Mononuclear cell (primary cell): ENCODE results near the gene NOTCH2. TPM values are rescaled to one million over a fixed set of nuclear protein-coding genes. Genes with fewer than 3 reads are reported as not detected.

Experiments
- H3K27me3 ChIP-seq: 2 replicates; pipeline ENCODE4 v1.6.0; 2011; ENCODE audit warnings: low read length, control low read depth; ENCODE audit not compliant: insufficient read depth
- H3K4me1 ChIP-seq: 2 replicates; pipeline ENCODE4 v1.5.1; 2011; ENCODE audit warnings: mild to moderate bottlenecking, low read length, control low read depth; ENCODE audit not compliant: insufficient read depth
- H3K4me3 ChIP-seq: 2 replicates; pipeline ENCODE4 v1.5.1; 2011; ENCODE audit warnings: mild to moderate bottlenecking, low read length, moderate library complexity
- H3K9me3 ChIP-seq: 2 replicates; pipeline ENCODE4 v1.5.1; 2011; ENCODE audit warnings: low read depth, mild to moderate bottlenecking, control low read depth, low read length
- total RNA-seq: library from RNA; depleted of rRNA; stranded (reverse); fragments of >200 nt; gene quantifications from one replicate; pipeline ENCODE4 v1.2.3, GENCODE V29; 2012

Gene NOTCH2
- total RNA-seq, 1 donor: 72.8 TPM

- no peak overlapping the region for H3K4me3 ChIP-seq
- H3K9me3 ChIP-seq: no peaks in the 10 kb centered on the region
- no peaks in the 10 kb centered on the region for H3K27me3 ChIP-seq
- no peaks in the 10 kb centered on the region for H3K4me1 ChIP-seq
These were observed 174.4 kb downstream of the NOTCH2 start for GRCh38 chr1:119895102-119895501.

- H3K4me1 ChIP-seq: no peaks in the 10 kb centered on the region
- no peak overlapping the region for H3K4me3 ChIP-seq
- H3K9me3 ChIP-seq: peaks cover under 1% of the 10 kb centered on the region
- H3K27me3 ChIP-seq: peaks cover under 1% of the 10 kb centered on the region
These were observed 175.4 kb downstream of the NOTCH2 start for GRCh38 chr1:119893827-119894700.

GRCh38 chr1:119893238-119893791, 176.1 kb downstream of the NOTCH2 start:
- Histone ChIP-seq H3K9me3 (peaks cover 8% of the 10 kb centered on the region), H3K4me3 (no peak overlapping the region), H3K4me1 (no peaks in the 10 kb centered on the region), H3K27me3 (peaks cover 5% of the 10 kb centered on the region)

- H3K27me3 ChIP-seq: peaks cover 6% of the 10 kb centered on the region
- H3K9me3 ChIP-seq: peaks cover 13% of the 10 kb centered on the region
- H3K4me1 ChIP-seq: no peaks in the 10 kb centered on the region
- H3K4me3 ChIP-seq: no peak overlapping the region
These were observed 178.1 kb downstream of the NOTCH2 start for GRCh38 chr1:119891386-119891785.

GRCh38 chr1:119888476-119888875, 181.0 kb downstream of the NOTCH2 start:
- peaks cover 19% of the 10 kb centered on the region for H3K4me1 ChIP-seq
- peaks cover 13% of the 10 kb centered on the region for H3K9me3 ChIP-seq
- H3K4me3 ChIP-seq: no peak overlapping the region
- peaks cover 6% of the 10 kb centered on the region for H3K27me3 ChIP-seq

GRCh38 chr1:119887427-119887826, 182.0 kb downstream of the NOTCH2 start:
- Histone ChIP-seq H3K27me3 (peaks cover 6% of the 10 kb centered on the region), H3K4me1 (peaks cover 28% of the 10 kb centered on the region), H3K9me3 (peaks cover 13% of the 10 kb centered on the region), H3K4me3 (no peak overlapping the region)

GRCh38 chr1:119885903-119886783, 183.3 kb downstream of the NOTCH2 start:
- H3K9me3 ChIP-seq: peaks cover 13% of the 10 kb centered on the region
- peaks cover 6% of the 10 kb centered on the region for H3K27me3 ChIP-seq
- H3K4me3 ChIP-seq: no peak overlapping the region
- peaks cover 35% of the 10 kb centered on the region for H3K4me1 ChIP-seq

GRCh38 chr1:119884711-119885110, 184.8 kb downstream of the NOTCH2 start:
- Histone ChIP-seq H3K4me3 (no peak overlapping the region), H3K4me1 (peaks cover 35% of the 10 kb centered on the region), H3K27me3 (peaks cover 6% of the 10 kb centered on the region), H3K9me3 (peaks cover 13% of the 10 kb centered on the region)

- Histone ChIP-seq H3K4me1 (peaks cover 35% of the 10 kb centered on the region), H3K27me3 (peaks cover 3% of the 10 kb centered on the region), H3K4me3 (no peak overlapping the region), H3K9me3 (peaks cover 10% of the 10 kb centered on the region)
These were observed 185.6 kb downstream of the NOTCH2 start for GRCh38 chr1:119883826-119884225.

- Histone ChIP-seq H3K27me3 (no peaks in the 10 kb centered on the region), H3K9me3 (no peaks in the 10 kb centered on the region), H3K4me3 (no peak overlapping the region), H3K4me1 (peaks cover 35% of the 10 kb centered on the region)
These were observed 187.1 kb downstream of the NOTCH2 start for GRCh38 chr1:119882132-119883049.

GRCh38 chr1:119879510-119880434, 189.7 kb downstream of the NOTCH2 start:
- Histone ChIP-seq H3K9me3 (no peaks in the 10 kb centered on the region), H3K4me3 (no peak overlapping the region), H3K27me3 (no peaks in the 10 kb centered on the region), H3K4me1 (peaks cover 28% of the 10 kb centered on the region)

GRCh38 chr1:119878171-119878570, 191.3 kb downstream of the NOTCH2 start:
- Histone ChIP-seq H3K27me3 (no peaks in the 10 kb centered on the region), H3K4me1 (peaks cover 12% of the 10 kb centered on the region), H3K9me3 (no peaks in the 10 kb centered on the region), H3K4me3 (no peak overlapping the region)

GRCh38 chr1:119874186-119874585, 195.3 kb downstream of the NOTCH2 start:
- Histone ChIP-seq H3K4me3 (no peak overlapping the region), H3K4me1 (peaks cover 3% of the 10 kb centered on the region), H3K9me3 (no peaks in the 10 kb centered on the region), H3K27me3 (no peaks in the 10 kb centered on the region)
